ENCODE results near the gene ZFR. TPM values are rescaled to one million over a fixed set of nuclear protein-coding genes. Genes with fewer than 3 reads are reported as not detected.
A peak's percentile ranks its signal among the peaks of the same experiment; 100 is the strongest.
"Not testable (repeated sequence)": the region's sequence is repeated elsewhere in the genome, so short reads cannot be mapped to it uniquely, and the experiment has no call there.

ZFR gene
- total and polyA plus RNA-seq, 7 donors = 31.7 to 76.5 (median 67.2) TPM

GRCh38 chr5:32315221-32316014, 129.1 kb downstream of the ZFR start:
- no peak for TF ChIP-seq CTCF (IDR thresholded peaks at IDR 0.05)
- peaks cover 10% of the 10 kb centered on the region for H3K4me1 ChIP-seq
- intact Hi-C loops (cut with DNase I) = loop anchor here in 1 of 2 donors (5.0 kb wide), 1 partner anchor 318 kb away; no protein-coding TSS in a partner anchor
- WGBS, 3 donors = 78 to 83% (median 81%) methylated on average over 8 of the region's 8 CpGs
- H3K36me3 ChIP-seq (ENCODE audit: insufficient read depth in 1 of 2, low read depth in 1 of 2) = no peaks in the 10 kb centered on the region
- no peak overlapping the region for H3K4me3 ChIP-seq
- H3K9me3 ChIP-seq = no peaks in the 10 kb centered on the region
- ATAC-seq (no peak), DNase-seq (no peak)
- H3K27me3 ChIP-seq (ENCODE audit: insufficient read depth in 3 of 3, low read length in 2 of 3) = no peaks in the 10 kb centered on the region
- no peak overlapping the region for H3K27ac ChIP-seq

- Histone ChIP-seq H3K9me3 (no peaks in the 10 kb centered on the region), H3K36me3 (ENCODE audit: insufficient read depth in 1 of 2, low read depth in 1 of 2) (no peaks in the 10 kb centered on the region), H3K27me3 (ENCODE audit: insufficient read depth in 3 of 3, low read length in 2 of 3) (no peaks in the 10 kb centered on the region), H3K4me1 (peaks cover 10% of the 10 kb centered on the region), H3K27ac (no peak overlapping the region), H3K4me3 (no peak overlapping the region)
- ATAC-seq (no peak), DNase-seq (no peak)
- TF ChIP-seq CTCF (IDR thresholded peaks at IDR 0.05) = no peak
- intact Hi-C loops (cut with DNase I) = loop anchor here (5.0 kb wide), 2 partner anchors 37 to 317 kb away; no protein-coding TSS in a partner anchor
- WGBS, 3 donors = 82 to 86% (median 85%) methylated on average over 5 of the region's 5 CpGs
These were observed 129.9 kb downstream of the ZFR start for GRCh38 chr5:32314658-32315057.

- not testable (repeated sequence) for H3K27me3 ChIP-seq (ENCODE audit: insufficient read depth in 3 of 3, low read length in 2 of 3); ATAC-seq; H3K27ac ChIP-seq
These were observed 130.4 kb downstream of the ZFR start for GRCh38 chr5:32314152-32314488.

GRCh38 chr5:32312595-32313332, 131.8 kb downstream of the ZFR start, which contains the start of gene MTMR12:
TSS of gene MTMR12 (minus strand) at chr5:32312939. CDS start at chr5:32312838, 101 bp downstream.
- peaks cover 23% of the 10 kb centered on the region for H3K4me1 ChIP-seq
- intact Hi-C loops (cut with DNase I) = loop anchor here in 1 of 2 donors (5.0 kb wide), 1 partner anchor 35 kb away; no protein-coding TSS in a partner anchor
- no peaks in the 10 kb centered on the region for H3K36me3 ChIP-seq (ENCODE audit: insufficient read depth in 1 of 2, low read depth in 1 of 2)
- H3K27ac ChIP-seq = peak within 1 kb of the TSS; percentile 100
- ATAC-seq (peak; percentile 97 to 99 (median 98)), DNase-seq (peak; percentile 100)
- peak within 1 kb of the TSS; percentile 96 for H3K4me3 ChIP-seq
- TF ChIP-seq CTCF (IDR thresholded peaks at IDR 0.05) = no peak
- WGBS, 3 donors = 0 to 1% (median 1%) methylated on average over 38 to 83 of the region's 83 CpGs
- no peaks in the 10 kb centered on the region for H3K27me3 ChIP-seq (ENCODE audit: insufficient read depth in 3 of 3, low read length in 2 of 3)
- no peaks in the 10 kb centered on the region for H3K9me3 ChIP-seq

More at GRCh38 chr5:32314152-32314488, 130.4 kb downstream of the ZFR start:
- H3K36me3 ChIP-seq (ENCODE audit: insufficient read depth in 1 of 2, low read depth in 1 of 2); DNase-seq; H3K4me3 ChIP-seq; H3K9me3 ChIP-seq: not testable (repeated sequence)
- peaks cover 13% of the 10 kb centered on the region for H3K4me1 ChIP-seq
- WGBS, 3 donors = 86 to 89% (median 87%) methylated on average over 10 of the region's 10 CpGs
- intact Hi-C loops (cut with DNase I) = loop anchor here in 1 of 2 donors (5.0 kb wide), 1 partner anchor 37 kb away; no protein-coding TSS in a partner anchor

GRCh38 chr5:32312197-32312594, 132.3 kb downstream of the ZFR start:
- peak; percentile 75 to 81 for DNase-seq
- Histone ChIP-seq H3K9me3 (no peaks in the 10 kb centered on the region), H3K36me3 (ENCODE audit: insufficient read depth in 1 of 2, low read depth in 1 of 2) (no peaks in the 10 kb centered on the region), H3K27ac (peak overlapping the region; percentile 100), H3K4me3 (peak overlapping the region; percentile 96), H3K27me3 (ENCODE audit: insufficient read depth in 3 of 3, low read length in 2 of 3) (no peaks in the 10 kb centered on the region), H3K4me1 (peaks cover 23% of the 10 kb centered on the region)
- TF ChIP-seq CTCF (IDR thresholded peaks at IDR 0.05) = no peak
- 0 to 1% (median 0%) methylated on average over 18 to 34 of the region's 34 CpGs for WGBS, 3 donors
- intact Hi-C loops (cut with DNase I) = loop anchor here in 1 of 2 donors (5.0 kb wide), 1 partner anchor 35 kb away; no protein-coding TSS in a partner anchor
- ATAC-seq = peak; percentile 16 to 34 (median 26)

Measured in psoas muscle (tissue), 8 donors.